ENCODE measurements around the gene PYGM. TPM values are rescaled to one million over a fixed set of nuclear protein-coding genes. Genes with fewer than 3 reads are reported as not detected.
A peak's percentile ranks its signal among the peaks of the same experiment; 100 is the strongest.

PYGM gene
- total RNA-seq, 4 donors from 2014 or later, result 1.1 to 2.7 (median 1.2) TPM

DNA sequence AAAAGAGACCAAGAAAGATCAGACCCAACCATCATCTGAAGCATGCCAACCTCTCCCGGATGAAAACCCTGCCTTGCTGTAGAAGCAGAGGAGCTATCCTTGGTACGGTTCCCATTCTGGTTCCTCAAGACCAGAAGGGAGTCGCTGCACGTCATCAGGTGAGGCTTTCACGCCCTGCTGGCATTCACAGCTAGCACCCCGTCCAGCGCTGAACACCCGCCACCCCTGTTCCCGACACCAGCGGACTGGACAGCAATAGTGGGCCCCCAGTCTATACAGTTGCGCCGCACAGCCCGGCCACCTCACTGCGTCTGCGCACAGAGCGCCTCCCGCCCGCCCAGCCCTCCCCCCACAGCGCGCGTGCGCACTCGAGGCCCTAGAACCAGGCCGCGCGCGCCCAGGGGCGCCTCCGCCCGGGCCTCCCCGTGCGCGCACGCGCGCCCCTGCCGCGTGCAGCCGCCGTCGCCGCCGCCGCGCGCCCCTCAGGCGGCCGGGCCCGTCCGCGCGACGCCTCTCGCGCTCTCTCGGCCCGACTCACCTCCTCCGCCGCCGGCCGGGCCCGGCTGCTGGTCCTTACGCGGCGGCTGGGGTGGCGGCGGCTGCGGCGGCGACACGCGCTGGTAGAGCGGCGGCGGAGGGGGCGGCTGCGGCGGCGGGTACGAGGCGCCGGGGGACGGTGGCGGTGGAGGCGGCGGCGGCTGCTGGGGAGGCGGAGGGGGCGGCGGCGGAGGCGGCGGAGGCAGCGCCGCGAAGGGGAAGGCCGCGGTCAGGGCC, 17.9 kb upstream of the PYGM start:
- H3K4me1 ChIP-seq, result peaks cover 40% of the 10 kb centered on the region
- H3K36me3 ChIP-seq, result peaks cover 40% of the 10 kb centered on the region
- 0% methylated on average over 35 of the region's 98 CpGs for WGBS
- peak overlapping the region; percentile 76 for H3K4me3 ChIP-seq
- peak overlapping the region; percentile 98 for H3K27ac ChIP-seq
- H3K27me3 ChIP-seq, result no peaks in the 10 kb centered on the region
- peak; percentile 89 to 90 for DNase-seq (ENCODE audit: low spot score in 2 of 2)
- no peaks in the 10 kb centered on the region for H3K9me3 ChIP-seq
- TF ChIP-seq POLR2A (IDR thresholded peaks at IDR 0.05) (no peak), EP300 (IDR thresholded peaks at IDR 0.05) (no peak), POLR2AphosphoS5 (IDR thresholded peaks at IDR 0.05) (no peak)
- TF ChIP-seq, protein P1, sequence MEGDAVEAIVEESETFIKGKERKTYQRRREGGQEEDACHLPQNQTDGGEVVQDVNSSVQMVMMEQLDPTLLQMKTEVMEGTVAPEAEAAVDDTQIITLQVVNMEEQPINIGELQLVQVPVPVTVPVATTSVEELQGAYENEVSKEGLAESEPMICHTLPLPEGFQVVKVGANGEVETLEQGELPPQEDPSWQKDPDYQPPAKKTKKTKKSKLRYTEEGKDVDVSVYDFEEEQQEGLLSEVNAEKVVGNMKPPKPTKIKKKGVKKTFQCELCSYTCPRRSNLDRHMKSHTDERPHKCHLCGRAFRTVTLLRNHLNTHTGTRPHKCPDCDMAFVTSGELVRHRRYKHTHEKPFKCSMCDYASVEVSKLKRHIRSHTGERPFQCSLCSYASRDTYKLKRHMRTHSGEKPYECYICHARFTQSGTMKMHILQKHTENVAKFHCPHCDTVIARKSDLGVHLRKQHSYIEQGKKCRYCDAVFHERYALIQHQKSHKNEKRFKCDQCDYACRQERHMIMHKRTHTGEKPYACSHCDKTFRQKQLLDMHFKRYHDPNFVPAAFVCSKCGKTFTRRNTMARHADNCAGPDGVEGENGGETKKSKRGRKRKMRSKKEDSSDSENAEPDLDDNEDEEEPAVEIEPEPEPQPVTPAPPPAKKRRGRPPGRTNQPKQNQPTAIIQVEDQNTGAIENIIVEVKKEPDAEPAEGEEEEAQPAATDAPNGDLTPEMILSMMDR (IDR thresholded peaks at IDR 0.05), result no peak

DNA sequence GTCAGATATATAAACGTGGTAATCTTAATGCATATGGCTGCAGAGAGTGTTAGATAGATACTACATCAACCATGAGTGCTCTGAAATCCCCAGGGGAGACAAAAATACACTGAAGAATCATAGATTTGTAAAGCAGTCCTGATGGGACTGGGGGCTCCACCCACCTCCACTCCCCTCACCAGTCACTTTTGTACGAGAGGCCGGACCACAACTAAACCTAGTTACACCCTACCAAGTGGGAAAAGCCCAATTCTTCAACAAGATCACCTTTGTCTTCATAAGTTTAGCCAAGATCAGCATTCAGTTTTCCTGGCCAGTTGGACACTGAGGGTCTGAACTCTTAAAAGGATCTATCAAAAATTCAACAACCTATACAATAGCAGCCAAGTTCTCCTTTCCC, 17.1 kb upstream of the PYGM start:
- Histone ChIP-seq H3K9me3 (no peaks in the 10 kb centered on the region), H3K4me3 (peak overlapping the region; percentile 76), H3K27ac (no peak overlapping the region), H3K27me3 (no peaks in the 10 kb centered on the region), H3K4me1 (peaks cover 44% of the 10 kb centered on the region), H3K36me3 (peaks cover 47% of the 10 kb centered on the region)
- 15% methylated on average over 3 of the region's 3 CpGs for WGBS
- TF ChIP-seq EP300 (IDR thresholded peaks at IDR 0.05), result no peak
- TF ChIP-seq, protein P1 (IDR thresholded peaks at IDR 0.05), result no peak
- TF ChIP-seq POLR2AphosphoS5 (IDR thresholded peaks at IDR 0.05), result no peak
- no peak for TF ChIP-seq POLR2A (IDR thresholded peaks at IDR 0.05)
- DNase-seq (ENCODE audit: low spot score in 2 of 2), result no peak

DNA sequence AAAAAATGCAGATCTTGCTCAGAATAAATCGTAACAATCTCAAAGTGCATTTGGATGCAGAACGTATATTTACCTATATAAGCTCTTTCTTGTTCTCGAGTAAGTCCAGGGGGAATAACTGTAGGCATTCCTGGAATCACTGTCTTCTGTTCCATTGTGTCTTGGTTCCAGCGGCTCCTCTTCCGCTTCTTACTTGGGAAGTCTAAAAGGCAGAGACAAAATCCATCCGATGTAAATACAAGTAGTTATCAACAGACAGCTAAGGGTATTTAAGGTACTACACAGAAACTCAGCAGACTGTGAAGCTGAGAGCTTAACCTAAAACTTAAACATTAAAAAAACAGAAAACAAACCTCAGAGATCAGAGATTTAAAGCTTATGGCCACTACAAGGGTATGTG, 16.7 kb upstream of the PYGM start:
- DNase-seq (ENCODE audit: low spot score in 2 of 2), result no peak
- WGBS, result 54% methylated on average over 6 of the region's 6 CpGs
- no peaks in the 10 kb centered on the region for H3K27me3 ChIP-seq
- TF ChIP-seq EP300 (IDR thresholded peaks at IDR 0.05), result no peak
- TF ChIP-seq, protein P1 (IDR thresholded peaks at IDR 0.05), result no peak
- no peak for TF ChIP-seq POLR2AphosphoS5 (IDR thresholded peaks at IDR 0.05)
- no peak for TF ChIP-seq POLR2A (IDR thresholded peaks at IDR 0.05)
- H3K36me3 ChIP-seq, result peaks cover 52% of the 10 kb centered on the region
- no peak overlapping the region for H3K27ac ChIP-seq
- peak overlapping the region; percentile 76 for H3K4me3 ChIP-seq
- peaks cover 48% of the 10 kb centered on the region for H3K4me1 ChIP-seq
- H3K9me3 ChIP-seq, result no peaks in the 10 kb centered on the region

DNA sequence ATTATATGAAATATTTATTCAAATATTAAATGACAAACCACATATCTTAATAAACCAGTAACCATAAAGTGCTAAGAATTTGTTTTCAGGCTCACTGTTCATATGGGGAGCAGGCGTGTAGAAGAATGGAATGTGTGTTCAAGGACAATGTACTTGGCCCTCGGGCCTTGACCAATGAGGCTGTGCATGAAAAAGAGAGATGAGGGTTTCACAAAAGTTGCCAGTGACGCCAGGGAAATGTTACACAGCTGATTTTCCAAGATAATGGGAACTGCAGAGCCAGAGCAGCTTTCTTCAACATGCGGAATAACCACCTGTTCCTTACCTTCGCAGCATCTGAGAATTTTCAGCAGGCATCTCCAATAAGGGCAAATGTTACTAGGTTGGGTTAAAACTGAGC, 14.4 kb upstream of the PYGM start:
- H3K9me3 ChIP-seq, result no peaks in the 10 kb centered on the region

More for the DNA sequence above, 14.4 kb upstream of the PYGM start:
- no peaks in the 10 kb centered on the region for H3K27me3 ChIP-seq
- no peak for DNase-seq (ENCODE audit: low spot score in 2 of 2)
- H3K36me3 ChIP-seq, result peaks cover 75% of the 10 kb centered on the region
- no peak overlapping the region for H3K27ac ChIP-seq
- peaks cover 45% of the 10 kb centered on the region for H3K4me1 ChIP-seq
- 73% methylated on average over 5 of the region's 5 CpGs for WGBS
- TF ChIP-seq POLR2AphosphoS5 (IDR thresholded peaks at IDR 0.05) (no peak), EP300 (IDR thresholded peaks at IDR 0.05) (no peak), POLR2A (IDR thresholded peaks at IDR 0.05) (no peak)
- TF ChIP-seq, protein P1 (IDR thresholded peaks at IDR 0.05), result no peak
- no peak overlapping the region for H3K4me3 ChIP-seq
